Lung (tissue), 12 donors: ENCODE results near the gene FUT2. TPM values are rescaled to one million over a fixed set of nuclear protein-coding genes. Genes with fewer than 3 reads are reported as not detected.
A peak's percentile ranks its signal among the peaks of the same experiment; 100 is the strongest.
"Not testable (repeated sequence)": the region's sequence is repeated elsewhere in the genome, so short reads cannot be mapped to it uniquely, and the experiment has no call there.

Experiments
- ATAC-seq: fragments of 200-7000 bp; cut with Tn5 transposase; one replicate; pipeline ENCODE4 v1.9.1; 2020; ENCODE audit warnings: moderate number of reproducible peaks; ENCODE audit not compliant: insufficient read depth, low FRiP score
- DNase-seq, 3 donors: peaks; one replicate each; pipeline ENCODE4 v3.0.0-alpha.2; 2013 to 2017
- H3K27ac ChIP-seq, 2 donors: one replicate each; pipeline ENCODE4 v1.5.1; 2013; ENCODE audit warnings: mild to moderate bottlenecking in 2 of 2, moderate library complexity in 2 of 2, control low read depth in 1 of 2, inconsistent platforms in 1 of 2, low read depth in 1 of 2, low read length in 1 of 2
- H3K27me3 ChIP-seq, 3 donors: one replicate each; pipeline ENCODE4 v1.5.1; 2013; ENCODE audit warnings: low read length in 2 of 3; ENCODE audit not compliant: control insufficient read depth in 3 of 3, insufficient read depth in 3 of 3
- H3K36me3 ChIP-seq, 4 donors: one replicate each; pipeline ENCODE4 v1.5.1; 2013; ENCODE audit warnings: low read length in 4 of 4, mild to moderate bottlenecking in 1 of 4, moderate library complexity in 1 of 4; ENCODE audit not compliant: control insufficient read depth in 4 of 4, insufficient read depth in 4 of 4
- H3K4me1 ChIP-seq, 5 donors: one replicate each; pipeline ENCODE4 v1.5.1; 2013; ENCODE audit warnings: low read length in 5 of 5, mild to moderate bottlenecking in 2 of 5, moderate library complexity in 1 of 5; ENCODE audit not compliant: control insufficient read depth in 5 of 5, insufficient read depth in 5 of 5
- H3K4me3 ChIP-seq: one replicate; pipeline ENCODE4 v1.5.1; 2013; ENCODE audit warnings: mild to moderate bottlenecking, control low read depth, moderate library complexity
- H3K9ac ChIP-seq, 2 donors: one replicate each; pipeline ENCODE4 v1.5.1; 2013; ENCODE audit warnings: low read length in 2 of 2, control low read depth in 1 of 2; ENCODE audit not compliant: insufficient read depth in 1 of 2
- H3K9me3 ChIP-seq, 4 donors: one replicate each; pipeline ENCODE4 v1.5.1; 2013; ENCODE audit warnings: low read length in 3 of 4, mild to moderate bottlenecking in 1 of 4, moderate library complexity in 1 of 4; ENCODE audit not compliant: control insufficient read depth in 4 of 4, insufficient read depth in 3 of 4
- WGBS, 2 donors: extraction: QIAGEN DNeasy Blood & Tissue Kit; methylation state at CpG; one replicate each; pipeline ENCODE4 v1.1.7; 2013; 5-methylcytosine and 5-hydroxymethylcytosine counted together
- polyA plus RNA-seq, 2 donors: library from polyadenylated mRNA; stranded (reverse); fragments of 200-250 nt; gene quantifications; one replicate each; pipeline ENCODE4 v1.2.1, GENCODE V29; 2013
- total RNA-seq, 2 donors: library from RNA; depleted of rRNA in 1 of 2; stranded (reverse); fragments of >200 nt in 1 of 2; gene quantifications; one replicate each; pipeline ENCODE4 v1.2.1, GENCODE V29; 2014 to 2021
- TF ChIP-seq, protein P1 (sequence below): IDR thresholded peaks from 2 replicates; pipeline ENCODE4 v1.5.1; 2012; ENCODE audit warnings: mild to moderate bottlenecking; ENCODE audit errors: control extremely low read depth, extremely low read depth
- donor health status: control.
- donor health status: control.
- donor health status: Bipolar disorder and iron deficiency.
- donor health status: healthy.
- donor health status: DM: yes; HTN: yes; CAD: no.

FUT2 gene
- total and polyA plus RNA-seq, 4 donors = 0.40 to 6.5 (median 5.0) TPM

DNA sequence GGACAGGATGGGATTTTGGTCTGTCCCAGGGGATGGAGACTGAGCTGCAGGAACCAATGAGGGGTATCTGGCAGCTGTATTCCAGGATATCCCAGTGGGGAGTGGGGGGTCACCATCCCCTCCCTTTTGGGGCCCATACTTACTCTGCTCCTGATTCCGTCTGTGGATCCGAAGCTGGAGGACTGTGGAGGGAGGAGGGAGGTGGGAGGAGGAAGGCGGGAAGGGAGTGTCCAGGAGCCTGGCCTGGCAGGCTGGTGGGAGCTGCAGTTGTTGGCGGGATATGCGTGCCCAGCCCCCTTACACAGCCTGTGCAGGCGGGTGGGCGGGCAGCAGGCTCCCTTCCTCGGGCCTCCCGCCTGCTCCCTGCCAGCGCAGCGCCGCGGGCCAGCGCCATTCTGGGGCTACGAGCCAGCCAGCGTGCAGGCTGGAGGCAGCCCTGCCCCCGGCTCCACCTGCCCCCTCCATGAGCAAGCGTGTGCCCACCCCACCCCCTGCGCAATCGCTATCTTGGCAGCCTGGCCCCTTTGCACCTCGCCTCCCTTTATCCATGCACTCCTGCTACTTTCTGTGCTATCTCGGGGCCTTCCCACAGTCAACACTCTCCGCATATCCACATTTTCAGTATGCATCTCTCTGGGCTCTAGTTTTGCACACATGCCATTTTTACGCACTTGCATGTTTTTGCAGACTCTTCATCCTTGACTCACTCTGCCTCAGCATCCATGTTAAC is 21.0 kb downstream of the FUT2 start:
- Histone ChIP-seq H3K27ac (peak overlapping the region; percentile 17 to 56), H3K27me3 (no peaks in the 10 kb centered on the region), H3K9me3 (no peaks in the 10 kb centered on the region), H3K36me3 (peaks cover 0 to 4% (median 0%) of the 10 kb centered on the region in 4 donors), H3K4me3 (no peak overlapping the region), H3K4me1 (peaks cover 0 to 46% (median 18%) of the 10 kb centered on the region in 5 donors), H3K9ac (peak overlapping the region in 1 of 2 donors; percentile 62)
- ATAC-seq (no peak), DNase-seq (peak; percentile 87 to 93 (median 88))
- TF ChIP-seq, protein P1, sequence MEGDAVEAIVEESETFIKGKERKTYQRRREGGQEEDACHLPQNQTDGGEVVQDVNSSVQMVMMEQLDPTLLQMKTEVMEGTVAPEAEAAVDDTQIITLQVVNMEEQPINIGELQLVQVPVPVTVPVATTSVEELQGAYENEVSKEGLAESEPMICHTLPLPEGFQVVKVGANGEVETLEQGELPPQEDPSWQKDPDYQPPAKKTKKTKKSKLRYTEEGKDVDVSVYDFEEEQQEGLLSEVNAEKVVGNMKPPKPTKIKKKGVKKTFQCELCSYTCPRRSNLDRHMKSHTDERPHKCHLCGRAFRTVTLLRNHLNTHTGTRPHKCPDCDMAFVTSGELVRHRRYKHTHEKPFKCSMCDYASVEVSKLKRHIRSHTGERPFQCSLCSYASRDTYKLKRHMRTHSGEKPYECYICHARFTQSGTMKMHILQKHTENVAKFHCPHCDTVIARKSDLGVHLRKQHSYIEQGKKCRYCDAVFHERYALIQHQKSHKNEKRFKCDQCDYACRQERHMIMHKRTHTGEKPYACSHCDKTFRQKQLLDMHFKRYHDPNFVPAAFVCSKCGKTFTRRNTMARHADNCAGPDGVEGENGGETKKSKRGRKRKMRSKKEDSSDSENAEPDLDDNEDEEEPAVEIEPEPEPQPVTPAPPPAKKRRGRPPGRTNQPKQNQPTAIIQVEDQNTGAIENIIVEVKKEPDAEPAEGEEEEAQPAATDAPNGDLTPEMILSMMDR = no peak
- WGBS, 2 donors = 24 to 55% methylated on average over 17 to 24 of the region's 24 CpGs

DNA sequence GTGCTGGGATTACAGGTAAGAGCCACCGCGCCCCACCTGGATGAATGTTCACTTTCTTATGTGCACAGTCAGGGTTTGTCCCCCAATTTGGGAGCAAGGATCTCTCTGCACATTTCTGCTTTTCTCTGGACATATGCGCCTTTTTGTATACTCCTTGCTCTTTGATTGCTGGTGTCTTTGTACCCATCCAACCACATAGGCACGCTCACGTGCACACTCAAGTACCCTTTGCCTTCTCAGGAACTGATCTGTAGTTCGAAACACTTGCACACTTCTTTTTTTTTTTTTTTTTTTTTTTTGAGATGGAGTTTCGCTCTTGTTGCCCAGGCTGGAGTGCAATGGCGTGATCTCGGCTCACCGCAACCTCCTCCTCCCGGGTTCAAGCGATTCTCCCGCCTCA is 22.3 kb downstream of the FUT2 start:
- not testable (repeated sequence) for H3K27me3 ChIP-seq, H3K9me3 ChIP-seq, H3K4me3 ChIP-seq, ATAC-seq, H3K36me3 ChIP-seq, H3K27ac ChIP-seq, H3K9ac ChIP-seq, DNase-seq
- H3K4me1 ChIP-seq = peaks cover 0 to 46% (median 18%) of the 10 kb centered on the region in 5 donors
- 96 to 97% methylated on average over 13 of the region's 13 CpGs for WGBS, 2 donors

DNA sequence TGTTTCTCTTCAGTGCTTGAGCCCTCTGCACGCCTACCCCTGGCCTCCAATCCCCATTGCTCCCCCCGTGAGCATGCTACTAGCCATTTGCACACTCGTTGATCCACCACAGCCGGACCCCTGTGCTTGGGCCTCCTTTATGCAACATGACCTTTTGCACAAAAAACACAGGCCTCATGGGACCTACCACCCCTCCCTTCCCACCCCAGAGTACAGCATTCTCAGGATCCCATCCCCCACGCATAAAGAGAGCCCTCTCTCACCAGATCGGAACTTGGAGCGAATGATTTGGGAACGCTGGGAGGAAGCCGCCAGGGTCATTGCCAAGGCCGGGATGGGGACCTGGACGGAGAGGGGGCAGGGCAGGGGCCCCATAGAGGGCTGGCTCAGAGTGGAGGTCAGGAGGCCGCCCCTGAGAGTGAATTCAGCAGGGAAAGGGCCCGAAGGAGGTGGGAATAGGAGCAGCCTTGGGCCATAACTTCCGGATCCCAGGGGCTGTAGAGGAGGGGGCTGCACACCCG is 23.0 kb downstream of the FUT2 start:
- DNase-seq = peak in 2 of 3 donors; percentile 13 to 14

More for the DNA sequence above, 23.0 kb downstream of the FUT2 start:
- TF ChIP-seq, protein P1 = no peak
- no peak overlapping the region for H3K9ac ChIP-seq
- peaks cover 0 to 41% (median 17%) of the 10 kb centered on the region in 5 donors for H3K4me1 ChIP-seq
- 63 to 76% methylated on average over 15 of the region's 15 CpGs for WGBS, 2 donors
- ATAC-seq = no peak
- no peaks in the 10 kb centered on the region for H3K9me3 ChIP-seq
- H3K27me3 ChIP-seq = no peaks in the 10 kb centered on the region
- peaks cover 0 to 4% (median 0%) of the 10 kb centered on the region in 4 donors for H3K36me3 ChIP-seq
- no peak overlapping the region for H3K4me3 ChIP-seq
- no peak overlapping the region for H3K27ac ChIP-seq
